ENCODE measurements around the gene NEURL1B. TPM values are rescaled to one million over a fixed set of nuclear protein-coding genes. Genes with fewer than 3 reads are reported as not detected.

NEURL1B gene
- polyA plus RNA-seq, 2 of the 4 experiments (the other 2 are of a cell fraction), result 0.89 to 2.1 TPM

- CTCF ChIA-PET, result interaction anchor here (0.9 to 4.6 kb wide), 10 partner anchors 10 to 195 kb away, joined by 3 to 20 read pairs (median 4); no protein-coding TSS in a partner anchor
- no peak for FAIRE-seq
- peak; percentile 58 to 68 for ATAC-seq
These were observed 442 bp downstream of the NEURL1B start for GRCh38 chr5:172641359-172642050.

GRCh38 chr5:172642051-172642409, 967 bp downstream of the NEURL1B start:
- TF ChIP-seq NFE2L2 (conservative IDR thresholded peaks at IDR 0.05; ENCODE audit: low read length) (no peak), PBX3 (IDR thresholded peaks at IDR 0.05) (no peak), RCOR1 (IDR thresholded peaks at IDR 0.05; ENCODE audit: low read depth, low read length) (no peak), REST (IDR thresholded peaks at IDR 0.05) (peak; percentile 70), POLR2A (IDR thresholded peaks at IDR 0.05; ENCODE audit: low read length) (no peak), SREBF2 (IDR thresholded peaks at IDR 0.05) (no peak), JUNB (IDR thresholded peaks at IDR 0.05) (no peak)
- no peak for FAIRE-seq
- WGBS (ENCODE audit: missing lambda C conversion rate), result 69% methylated on average over 14 of the region's 14 CpGs
- H3K4me2 ChIP-seq, result peak overlapping the region; percentile 93
- H3K4me1 ChIP-seq, result peaks cover 8% of the 10 kb centered on the region
- DNase-seq (ENCODE audit: low read depth in 1 of 2, low spot score in 1 of 2), result no peak
- no peak for ATAC-seq
- ChIA-PET CTCF (interaction anchor here (0.6 to 4.6 kb wide), 9 partner anchors 10 to 246 kb away, joined by 3 to 20 read pairs (median 4); no protein-coding TSS in a partner anchor), POLR2A (no interaction called here)
- H3K9me3 ChIP-seq, result no peaks in the 10 kb centered on the region
- H3K27ac ChIP-seq, result peak overlapping the region in 1 of 2 experiments; percentile 83; a peak in 2 of 6 replicates
- peak overlapping the region; percentile 81 for H3K4me3 ChIP-seq

More at GRCh38 chr5:172641359-172642050, 442 bp downstream of the NEURL1B start:
- peak overlapping the region; percentile 70 to 83 for H3K27ac ChIP-seq
- 10% methylated on average over 8 of the region's 73 CpGs for WGBS (ENCODE audit: missing lambda C conversion rate)
- H3K4me2 ChIP-seq, result peak overlapping the region; percentile 93
- H3K4me1 ChIP-seq, result peaks cover 11% of the 10 kb centered on the region
- peak overlapping the region; percentile 81 for H3K4me3 ChIP-seq
- peak; percentile 23 to 38 for DNase-seq (ENCODE audit: low read depth in 1 of 2, low spot score in 1 of 2)
- POLR2A ChIA-PET, result no interaction called here
- H3K9me3 ChIP-seq, result no peaks in the 10 kb centered on the region
- no peak for TF ChIP-seq ZFP36 (IDR thresholded peaks at IDR 0.05; ENCODE audit: borderline replicate concordance, partially characterized antibody)
- TF ChIP-seq HDAC2 (IDR thresholded peaks at IDR 0.05), result peak; percentile 89; the same call in 1 of the 2 replicates
- no peak for TF ChIP-seq HMGXB4 (CRISPR knock-in tag; IDR thresholded peaks at IDR 0.05; ENCODE audit: borderline replicate concordance)
- 0 out of 5 replicates have a peak, but pooled peaks of 1 of the 2 experiments have one; percentile 9 for TF ChIP-seq RAD21 (conservative IDR thresholded peaks at IDR 0.05 in 1 of 2, IDR thresholded peaks at IDR 0.05 in 1 of 2)
- peak; percentile 41; the same call in 2 of the 3 replicates for TF ChIP-seq CTCF (IDR thresholded peaks at IDR 0.05)
- TF ChIP-seq ZSCAN20 (CRISPR knock-in tag; IDR thresholded peaks at IDR 0.05), result no peak

All from A549 (cell line).